H7 (cell line): ENCODE results near the gene ZSCAN31. TPM values are rescaled to one million over a fixed set of nuclear protein-coding genes. Genes with fewer than 3 reads are reported as not detected.
"Not testable (repeated sequence)": the region's sequence is repeated elsewhere in the genome, so short reads cannot be mapped to it uniquely, and the experiment has no call there.

Experiments used
- DNase-seq: peaks from one replicate; pipeline ENCODE4 v3.0.0; 2012
- H3K27me3 ChIP-seq: 2 replicates; pipeline ENCODE4 v1.6.0; 2011; ENCODE audit warnings: mild to moderate bottlenecking, low read length; ENCODE audit not compliant: control insufficient read depth, insufficient read depth
- H3K36me3 ChIP-seq: replicated peaks from 2 replicates; pipeline ENCODE4 v1.5.1; 2011; ENCODE audit warnings: low read length; ENCODE audit not compliant: control insufficient read depth, insufficient read depth
- H3K4me3 ChIP-seq: 2 replicates; pipeline ENCODE4 v1.5.1; 2011; ENCODE audit warnings: low read depth, mild to moderate bottlenecking, control low read depth, low read length, moderate library complexity; ENCODE audit not compliant: insufficient read depth
- total RNA-seq: library from RNA; depleted of rRNA; stranded (reverse); fragments of >200 nt; shearing (Covaris generic); gene quantifications from 2 replicates; pipeline ENCODE4 v1.2.3, GENCODE V29; 2014

Gene ZSCAN31
- total RNA-seq, 1 experiment from 2014 or later = 5.8 TPM

GRCh38 chr6:28343898-28344677 lies 8.1 kb upstream of the ZSCAN31 start:
- H3K4me3 ChIP-seq = no peak overlapping the region
- DNase-seq = no peak
- peaks cover 3% of the 10 kb centered on the region; the same call in 1 of the 2 replicates for H3K27me3 ChIP-seq
- no peaks in the 10 kb centered on the region for H3K36me3 ChIP-seq

GRCh38 chr6:28340310-28341095 lies 4.6 kb upstream of the ZSCAN31 start:
- H3K36me3 ChIP-seq = no peaks in the 10 kb centered on the region
- peaks cover 1% of the 10 kb centered on the region; the same call in 1 of the 2 replicates for H3K27me3 ChIP-seq
- no peak overlapping the region for H3K4me3 ChIP-seq
- no peak for DNase-seq

- Histone ChIP-seq H3K36me3 (no peaks in the 10 kb centered on the region), H3K27me3 (no peaks in the 10 kb centered on the region), H3K4me3 (peak overlapping the region; percentile 53; the same call in 1 of the 2 replicates)
- no peak for DNase-seq
Observed at GRCh38 chr6:28337121-28337520, 1.2 kb upstream of the ZSCAN31 start.

- H3K36me3 ChIP-seq = no peaks in the 10 kb centered on the region
- H3K27me3 ChIP-seq = no peaks in the 10 kb centered on the region
- H3K4me3 ChIP-seq = peak overlapping the region; percentile 53
- DNase-seq = no peak
Observed at GRCh38 chr6:28336284-28337120, 554 bp upstream of the ZSCAN31 start.

GRCh38 chr6:28335040-28335563 lies 846 bp downstream of the ZSCAN31 start:
- H3K4me3 ChIP-seq = peak overlapping the region; percentile 53
- no peaks in the 10 kb centered on the region for H3K27me3 ChIP-seq
- no peak for DNase-seq
- no peaks in the 10 kb centered on the region for H3K36me3 ChIP-seq

- DNase-seq = no peak
- H3K27me3 ChIP-seq = no peaks in the 10 kb centered on the region
- no peaks in the 10 kb centered on the region for H3K36me3 ChIP-seq
- no peak overlapping the region for H3K4me3 ChIP-seq
Observed at GRCh38 chr6:28334286-28335039, 1.5 kb downstream of the ZSCAN31 start.

- DNase-seq = no peak
- no peaks in the 10 kb centered on the region for H3K27me3 ChIP-seq
- no peak overlapping the region for H3K4me3 ChIP-seq
- no peaks in the 10 kb centered on the region; the same call in none of the 2 replicates for H3K36me3 ChIP-seq
Observed at GRCh38 chr6:28333599-28334018, 2.3 kb downstream of the ZSCAN31 start.

- no peaks in the 10 kb centered on the region for H3K27me3 ChIP-seq
- H3K4me3 ChIP-seq = no peak overlapping the region
- no peaks in the 10 kb centered on the region; the same call in none of the 2 replicates for H3K36me3 ChIP-seq
- DNase-seq = no peak
Observed at GRCh38 chr6:28333047-28333446, 2.9 kb downstream of the ZSCAN31 start.

- peaks cover 12% of the 10 kb centered on the region for H3K36me3 ChIP-seq
- H3K27me3 ChIP-seq = no peaks in the 10 kb centered on the region
- no peak overlapping the region for H3K4me3 ChIP-seq
- no peak for DNase-seq
Observed at GRCh38 chr6:28330041-28330440, 5.9 kb downstream of the ZSCAN31 start.

GRCh38 chr6:28326371-28326948 lies 9.5 kb downstream of the ZSCAN31 start:
- Histone ChIP-seq H3K36me3 (peaks cover 12% of the 10 kb centered on the region), H3K27me3 (no peaks in the 10 kb centered on the region), H3K4me3 (no peak overlapping the region)
- DNase-seq = no peak

- Histone ChIP-seq H3K4me3 (no peak overlapping the region), H3K27me3 (no peaks in the 10 kb centered on the region), H3K36me3 (peaks cover 12% of the 10 kb centered on the region)
- DNase-seq = no peak
Observed at GRCh38 chr6:28323813-28324424, 12.0 kb downstream of the ZSCAN31 start.

GRCh38 chr6:28322661-28323060 lies 13.3 kb downstream of the ZSCAN31 start:
- H3K4me3 ChIP-seq = no peak overlapping the region
- peaks cover 12% of the 10 kb centered on the region for H3K36me3 ChIP-seq
- no peak for DNase-seq
- H3K27me3 ChIP-seq = no peaks in the 10 kb centered on the region

- not testable (repeated sequence) for H3K36me3 ChIP-seq, DNase-seq, H3K4me3 ChIP-seq, H3K27me3 ChIP-seq
Observed at GRCh38 chr6:28317866-28318265, 18.1 kb downstream of the ZSCAN31 start.
